ENCODE data around the gene PTGFRN.

PTGFRN gene

DNA sequence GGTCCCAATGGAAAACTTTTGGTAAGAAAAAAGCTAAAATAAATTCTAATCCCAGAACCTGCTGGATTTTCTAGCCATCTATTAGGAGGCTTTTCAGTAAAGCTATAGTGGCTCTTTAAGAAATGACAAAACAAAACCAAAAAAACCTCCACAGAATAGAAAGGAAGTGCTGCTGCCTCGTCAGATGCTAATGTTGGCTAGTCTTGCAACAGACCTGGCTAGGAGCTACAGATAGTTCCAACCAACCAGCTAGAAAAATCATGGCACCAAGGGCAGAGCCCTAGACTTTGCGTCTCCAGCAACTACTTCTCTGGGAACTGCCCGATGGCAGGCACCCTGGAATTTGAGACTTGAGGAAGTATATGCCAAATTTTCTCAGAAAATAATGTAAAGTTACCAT is 99.4 kb downstream of the PTGFRN start:
- DNase-seq = no peak

DNA sequence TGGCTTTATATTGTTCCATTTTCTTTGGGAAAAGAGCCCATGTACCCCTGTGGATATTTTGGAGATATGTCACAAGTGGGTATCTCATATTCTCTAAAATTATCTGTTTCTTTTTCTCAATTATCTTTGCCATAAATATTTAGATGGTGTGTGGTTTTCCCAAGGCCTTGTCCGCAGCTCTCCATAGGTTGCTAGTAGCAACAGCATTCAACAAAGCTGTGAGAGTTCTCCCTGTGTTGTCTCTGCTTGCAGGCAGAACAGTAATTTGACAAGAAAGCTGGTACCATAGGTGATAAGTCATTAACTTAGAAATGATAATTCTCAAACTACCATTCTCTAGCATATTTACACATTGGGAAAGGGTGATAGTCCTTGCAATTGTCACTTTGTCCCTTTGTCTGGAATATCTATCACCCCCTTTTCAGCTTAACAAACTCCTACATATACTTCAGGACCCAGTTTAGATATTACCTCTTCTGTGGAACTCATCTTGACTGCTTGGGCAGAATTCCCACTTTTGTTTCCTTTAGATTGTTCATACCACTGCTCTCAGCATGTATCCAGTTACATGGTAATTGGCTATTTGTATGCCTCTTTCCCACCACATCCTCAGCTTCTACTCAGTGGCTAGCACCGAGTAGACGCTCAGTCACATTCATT is 100.7 kb downstream of the PTGFRN start:
- no peak for DNase-seq

DNA sequence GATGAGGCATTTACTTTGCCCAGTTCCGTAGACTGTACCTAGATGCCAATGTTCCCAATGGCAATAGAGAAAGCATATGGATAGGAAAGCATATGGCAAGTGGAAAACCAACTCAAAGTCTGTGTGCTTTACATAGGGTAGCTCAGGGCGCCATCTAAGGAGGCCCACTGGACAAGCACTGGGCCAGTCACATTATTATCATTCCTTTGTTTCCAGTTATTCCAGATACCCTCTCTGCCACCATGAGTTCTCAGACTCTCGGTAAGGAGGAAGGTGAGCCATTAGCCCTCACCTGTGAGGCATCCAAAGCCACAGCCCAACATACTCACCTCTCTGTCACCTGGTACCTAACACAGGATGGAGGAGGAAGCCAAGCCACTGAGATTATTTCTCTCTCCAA is 101.6 kb downstream of the PTGFRN start:
- DNase-seq = no peak

- no peak for DNase-seq
These were observed 103.7 kb downstream of the PTGFRN start for GRCh38 chr1:117013309-117013858.

DNA sequence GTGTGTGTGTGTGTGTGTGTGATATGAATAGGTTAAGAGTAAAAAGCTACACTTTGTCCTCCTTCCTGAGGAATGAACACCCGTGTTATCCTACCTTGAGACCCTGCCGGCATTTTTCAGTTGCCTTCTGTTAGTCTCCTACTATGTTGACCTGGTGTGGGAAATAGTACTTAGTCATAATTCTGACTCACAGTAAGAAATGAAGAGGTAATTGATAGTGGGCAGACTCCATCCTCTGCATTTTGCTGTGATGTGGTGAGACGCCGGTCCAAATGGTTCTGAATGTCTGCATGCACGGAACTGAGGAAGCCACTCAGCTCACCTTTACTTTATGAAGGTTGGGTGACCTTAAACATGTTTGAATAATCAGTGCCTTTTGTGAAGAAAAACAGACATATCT is 104.5 kb downstream of the PTGFRN start:
- no peak for DNase-seq

GRCh38 chr1:117015724-117016123 is 106.0 kb downstream of the PTGFRN start:
- no peak for DNase-seq

- DNase-seq = no peak
These were observed 107.3 kb downstream of the PTGFRN start for GRCh38 chr1:117017062-117017461.

DNA sequence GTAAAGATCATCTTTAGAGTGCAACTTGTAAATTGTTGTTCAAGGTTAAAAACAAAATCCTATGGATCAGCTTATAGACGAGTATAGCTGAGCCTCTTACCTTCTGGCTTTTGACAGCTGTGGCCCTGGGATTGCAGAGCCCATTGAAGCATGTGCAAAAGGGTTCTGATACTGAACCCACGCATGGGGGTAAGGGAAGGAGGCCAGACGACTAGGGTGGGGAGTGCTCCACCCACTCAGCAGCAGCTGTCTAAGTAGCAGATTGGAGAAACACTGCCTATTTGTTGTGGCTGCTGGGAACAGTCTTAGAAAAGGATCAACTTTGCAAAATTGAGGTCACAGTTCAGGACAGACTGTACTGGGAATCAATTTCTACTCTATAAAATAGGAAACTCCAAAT is 107.9 kb downstream of the PTGFRN start:
- no peak for DNase-seq

GRCh38 chr1:117020526-117021156 is 110.9 kb downstream of the PTGFRN start:
- DNase-seq = no peak

DNA sequence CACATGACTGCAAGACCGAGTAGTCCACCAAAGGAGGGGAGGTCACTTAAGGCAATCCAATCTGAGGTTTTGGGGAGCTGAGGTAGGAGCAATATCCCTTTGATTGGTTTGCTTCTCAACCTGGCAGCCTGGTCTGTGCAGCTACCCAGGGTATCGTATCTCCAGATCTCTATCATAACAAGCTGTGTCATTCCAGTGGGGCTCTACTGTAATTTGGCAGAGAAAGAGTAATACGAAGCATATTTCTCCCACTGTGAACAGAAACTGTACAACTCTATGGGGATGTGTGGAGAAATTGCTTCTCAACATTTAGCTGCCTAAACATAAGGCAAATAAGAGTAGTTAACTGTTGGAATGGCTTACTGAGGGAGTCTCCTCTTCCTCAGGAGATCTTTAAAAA is 112.4 kb downstream of the PTGFRN start:
- DNase-seq = no peak

DNA sequence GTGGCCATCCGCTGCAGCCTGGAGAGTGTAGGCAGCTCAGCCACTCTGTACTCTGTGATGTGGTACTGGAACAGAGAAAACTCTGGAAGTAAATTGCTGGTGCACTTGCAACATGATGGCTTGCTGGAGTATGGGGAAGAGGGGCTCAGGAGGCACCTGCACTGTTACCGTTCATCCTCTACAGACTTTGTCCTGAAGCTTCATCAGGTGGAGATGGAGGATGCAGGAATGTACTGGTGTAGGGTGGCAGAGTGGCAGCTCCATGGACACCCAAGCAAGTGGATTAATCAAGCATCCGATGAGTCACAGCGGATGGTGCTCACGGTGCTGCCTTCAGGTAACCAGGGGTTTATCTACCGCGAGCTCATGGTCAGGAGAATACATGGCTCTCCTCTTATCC is 115.9 kb downstream of the PTGFRN start:
- DNase-seq = no peak

- DNase-seq = no peak
These were observed 116.6 kb downstream of the PTGFRN start for GRCh38 chr1:117026361-117026760.

- no peak for DNase-seq
These were observed 120.0 kb downstream of the PTGFRN start for GRCh38 chr1:117029685-117030084.

GRCh38 chr1:117030271-117030877 is 120.7 kb downstream of the PTGFRN start:
- no peak for DNase-seq

- no peak for DNase-seq
These were observed 122.5 kb downstream of the PTGFRN start for GRCh38 chr1:117032266-117032665.

- no peak for DNase-seq
These were observed 123.2 kb downstream of the PTGFRN start for GRCh38 chr1:117032681-117033539.

DNA sequence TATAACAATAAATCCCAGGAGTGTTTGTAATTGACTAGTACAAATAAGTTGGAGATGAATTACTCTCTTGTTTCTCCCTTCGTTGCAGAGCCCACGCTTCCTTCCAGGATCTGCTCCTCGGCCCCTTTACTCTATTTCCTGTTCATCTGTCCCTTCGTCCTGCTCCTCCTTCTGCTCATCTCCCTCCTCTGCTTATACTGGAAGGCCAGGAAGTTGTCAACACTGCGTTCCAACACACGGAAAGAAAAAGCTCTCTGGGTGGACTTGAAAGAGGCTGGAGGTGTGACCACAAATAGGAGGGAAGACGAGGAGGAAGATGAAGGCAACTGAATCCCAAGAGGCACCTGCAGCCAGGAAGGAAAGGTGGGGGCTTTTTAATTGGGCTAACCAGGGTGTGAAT is 124.1 kb downstream of the PTGFRN start:
- no peak for DNase-seq

DNA sequence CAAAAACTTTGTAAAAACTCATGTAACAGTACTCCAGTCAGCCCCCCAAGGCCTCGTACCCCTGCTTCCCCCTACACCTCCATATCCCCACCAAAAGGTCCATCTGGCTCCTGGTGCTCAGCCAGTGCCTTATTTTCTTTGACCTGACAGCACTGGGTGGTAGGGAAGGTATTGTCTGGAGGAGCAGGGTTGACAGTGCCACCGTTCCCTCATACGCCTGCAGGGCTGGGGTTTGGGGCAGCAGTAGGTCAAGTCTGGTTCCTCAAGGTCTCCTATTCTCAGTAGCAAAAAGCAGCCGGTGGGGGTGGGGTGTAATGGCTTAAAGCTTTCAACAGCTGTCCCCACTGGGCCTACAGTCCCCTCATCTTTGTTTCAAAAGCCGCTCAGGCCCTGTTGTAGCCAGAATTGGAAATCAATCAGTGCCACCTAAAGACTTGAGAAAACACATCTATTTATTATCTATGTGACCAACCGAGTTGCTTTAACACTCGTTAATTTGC is 125.1 kb downstream of the PTGFRN start:
- no peak for DNase-seq

GRCh38 chr1:117036018-117036461 is 126.3 kb downstream of the PTGFRN start:
- no peak for DNase-seq

GRCh38 chr1:117037802-117038201 is 128.1 kb downstream of the PTGFRN start:
- DNase-seq = no peak

GRCh38 chr1:117038236-117038635 is 128.5 kb downstream of the PTGFRN start:
- no peak for DNase-seq

Measured in activated effector memory CD4-positive, alpha-beta T cell treated with Interleukin-2 at 50 U/mL for 16 hours (primary cell).